Measurements from ENCODE around the gene MMP21.

Gene MMP21

GRCh38 chr10:125775491-125776106 lies at the start of gene MMP21:
Gene MMP21 (minus strand): TSS chr10:125775821. CDS start chr10:125775821, 0 bp downstream.
- no peak for DNase-seq

GRCh38 chr10:125824736-125825135 lies 49.1 kb upstream of the MMP21 start:
- DNase-seq: no peak

- peak; percentile 6 for DNase-seq
These were observed 48.1 kb upstream of the MMP21 start for GRCh38 chr10:125823663-125824251.

- peak; percentile 91 for DNase-seq
These were observed 47.4 kb upstream of the MMP21 start, which contains the start of the genes BCCIP and UROS for GRCh38 chr10:125822878-125823662. Gene BCCIP (plus strand): TSS chr10:125823546. CDS start chr10:125823558, 12 bp downstream. Gene UROS (minus strand): TSS chr10:125823258. CDS start chr10:125816499, 6,759 bp downstream.

GRCh38 chr10:125820701-125821100 lies 45.1 kb upstream of the MMP21 start:
- no peak for DNase-seq

- DNase-seq: no peak
These were observed 41.8 kb upstream of the MMP21 start for GRCh38 chr10:125817337-125817946.

GRCh38 chr10:125816548-125816947 lies 40.9 kb upstream of the MMP21 start:
- DNase-seq: no peak

GRCh38 chr10:125815764-125816163 lies 40.1 kb upstream of the MMP21 start:
- no peak for DNase-seq

GRCh38 chr10:125812128-125812750 lies 36.6 kb upstream of the MMP21 start:
- no peak for DNase-seq

- no peak for DNase-seq
These were observed 35.6 kb upstream of the MMP21 start for GRCh38 chr10:125811251-125811650.

- DNase-seq: no peak
These were observed 32.4 kb upstream of the MMP21 start for GRCh38 chr10:125808047-125808446.

GRCh38 chr10:125802739-125803138 lies 27.1 kb upstream of the MMP21 start:
- no peak for DNase-seq

- no peak for DNase-seq
These were observed 26.5 kb upstream of the MMP21 start for GRCh38 chr10:125802131-125802530.

GRCh38 chr10:125801574-125801973 lies 26.0 kb upstream of the MMP21 start:
- DNase-seq: no peak

GRCh38 chr10:125799451-125800182 lies 24.0 kb upstream of the MMP21 start:
- DNase-seq: no peak

GRCh38 chr10:125797994-125798662 lies 22.5 kb upstream of the MMP21 start:
- no peak for DNase-seq

GRCh38 chr10:125797424-125797823 lies 21.8 kb upstream of the MMP21 start:
- no peak for DNase-seq

GRCh38 chr10:125795637-125796190 lies 20.1 kb upstream of the MMP21 start:
- no peak for DNase-seq

- DNase-seq: no peak
These were observed 19.5 kb upstream of the MMP21 start for GRCh38 chr10:125795128-125795527.

- no peak for DNase-seq
These were observed 17.0 kb upstream of the MMP21 start for GRCh38 chr10:125792342-125793300.

Measured in CD4-positive, alpha-beta T cell treated with Interleukin-21 for 1 hour (primary cell).